ENCODE measurements around the gene NKD2.

DNA sequence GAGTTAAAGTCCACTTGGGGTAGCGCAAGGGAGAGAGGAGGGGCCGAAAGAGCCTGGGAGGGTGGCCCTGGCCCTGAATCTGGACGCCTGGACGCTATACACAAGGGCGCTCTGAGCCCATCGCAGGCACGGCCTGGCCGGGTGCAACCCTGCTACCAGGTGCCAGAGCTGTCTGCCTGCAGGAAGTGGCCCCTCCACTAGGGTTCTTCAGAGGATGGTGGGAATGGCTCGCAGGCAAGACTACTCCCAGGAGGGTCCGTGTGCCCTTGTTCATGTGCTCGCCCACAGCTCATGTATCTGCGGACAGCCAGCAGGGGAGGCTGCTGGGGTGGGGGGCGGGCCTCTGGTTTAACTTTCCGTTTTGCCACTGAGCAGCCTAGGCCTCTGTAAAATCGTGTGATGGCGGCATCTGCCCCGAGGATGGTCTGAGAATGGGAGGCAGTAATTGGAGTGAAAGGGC, 1.4 kb upstream of the NKD2 start:
- TF ChIP-seq, protein P1, sequence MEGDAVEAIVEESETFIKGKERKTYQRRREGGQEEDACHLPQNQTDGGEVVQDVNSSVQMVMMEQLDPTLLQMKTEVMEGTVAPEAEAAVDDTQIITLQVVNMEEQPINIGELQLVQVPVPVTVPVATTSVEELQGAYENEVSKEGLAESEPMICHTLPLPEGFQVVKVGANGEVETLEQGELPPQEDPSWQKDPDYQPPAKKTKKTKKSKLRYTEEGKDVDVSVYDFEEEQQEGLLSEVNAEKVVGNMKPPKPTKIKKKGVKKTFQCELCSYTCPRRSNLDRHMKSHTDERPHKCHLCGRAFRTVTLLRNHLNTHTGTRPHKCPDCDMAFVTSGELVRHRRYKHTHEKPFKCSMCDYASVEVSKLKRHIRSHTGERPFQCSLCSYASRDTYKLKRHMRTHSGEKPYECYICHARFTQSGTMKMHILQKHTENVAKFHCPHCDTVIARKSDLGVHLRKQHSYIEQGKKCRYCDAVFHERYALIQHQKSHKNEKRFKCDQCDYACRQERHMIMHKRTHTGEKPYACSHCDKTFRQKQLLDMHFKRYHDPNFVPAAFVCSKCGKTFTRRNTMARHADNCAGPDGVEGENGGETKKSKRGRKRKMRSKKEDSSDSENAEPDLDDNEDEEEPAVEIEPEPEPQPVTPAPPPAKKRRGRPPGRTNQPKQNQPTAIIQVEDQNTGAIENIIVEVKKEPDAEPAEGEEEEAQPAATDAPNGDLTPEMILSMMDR (IDR thresholded peaks at IDR 0.05), result no peak
- TF ChIP-seq ZFX (IDR thresholded peaks at IDR 0.05; ENCODE audit: borderline replicate concordance), result no peak
